ENCODE data around the gene PRB3. TPM values are rescaled to one million over a fixed set of nuclear protein-coding genes. Genes with fewer than 3 reads are reported as not detected.

The PRB3 gene
- total and polyA plus RNA-seq, 4 donors = 0.02 to 0.49 TPM; not detected in 2

DNA sequence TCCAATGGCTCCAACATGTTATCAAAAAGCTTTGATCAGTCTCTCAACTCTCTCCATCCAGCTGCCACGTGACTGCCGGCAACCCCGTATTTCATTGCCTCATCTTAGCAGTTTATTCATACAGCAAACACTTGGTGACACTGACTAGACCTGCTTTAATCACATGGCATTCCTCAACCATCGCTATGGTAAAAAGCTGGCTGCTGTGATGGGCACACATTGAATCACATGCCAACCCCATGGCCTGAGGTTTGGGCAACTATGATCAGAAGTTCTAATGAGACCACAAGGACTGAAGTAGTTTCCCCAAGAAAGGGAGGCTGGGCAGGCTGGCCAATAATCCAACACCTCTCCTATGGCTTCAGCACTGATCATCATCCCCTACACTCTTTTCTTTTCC lies 42.1 kb downstream of the PRB3 start:
- DNase-seq = no peak
- H3K4me3 ChIP-seq = no peak overlapping the region

More for the DNA sequence above, 42.1 kb downstream of the PRB3 start:
- TF ChIP-seq, protein P1, sequence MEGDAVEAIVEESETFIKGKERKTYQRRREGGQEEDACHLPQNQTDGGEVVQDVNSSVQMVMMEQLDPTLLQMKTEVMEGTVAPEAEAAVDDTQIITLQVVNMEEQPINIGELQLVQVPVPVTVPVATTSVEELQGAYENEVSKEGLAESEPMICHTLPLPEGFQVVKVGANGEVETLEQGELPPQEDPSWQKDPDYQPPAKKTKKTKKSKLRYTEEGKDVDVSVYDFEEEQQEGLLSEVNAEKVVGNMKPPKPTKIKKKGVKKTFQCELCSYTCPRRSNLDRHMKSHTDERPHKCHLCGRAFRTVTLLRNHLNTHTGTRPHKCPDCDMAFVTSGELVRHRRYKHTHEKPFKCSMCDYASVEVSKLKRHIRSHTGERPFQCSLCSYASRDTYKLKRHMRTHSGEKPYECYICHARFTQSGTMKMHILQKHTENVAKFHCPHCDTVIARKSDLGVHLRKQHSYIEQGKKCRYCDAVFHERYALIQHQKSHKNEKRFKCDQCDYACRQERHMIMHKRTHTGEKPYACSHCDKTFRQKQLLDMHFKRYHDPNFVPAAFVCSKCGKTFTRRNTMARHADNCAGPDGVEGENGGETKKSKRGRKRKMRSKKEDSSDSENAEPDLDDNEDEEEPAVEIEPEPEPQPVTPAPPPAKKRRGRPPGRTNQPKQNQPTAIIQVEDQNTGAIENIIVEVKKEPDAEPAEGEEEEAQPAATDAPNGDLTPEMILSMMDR (IDR thresholded peaks at IDR 0.05; ENCODE audit: control extremely low read depth, extremely low read depth) = no peak
- 75 to 90% methylated on average over 4 of the region's 4 CpGs for WGBS, 2 donors
- no peak for ATAC-seq (ENCODE audit: insufficient read depth, low FRiP score)
- no peak overlapping the region for H3K27ac ChIP-seq (ENCODE audit: low read depth in 1 of 2, low read length in 1 of 2)
- H3K4me1 ChIP-seq (ENCODE audit: control insufficient read depth in 5 of 5, insufficient read depth in 5 of 5, low read length in 5 of 5) = no peaks in the 10 kb centered on the region
- no peaks in the 10 kb centered on the region for H3K36me3 ChIP-seq (ENCODE audit: control insufficient read depth in 4 of 4, insufficient read depth in 4 of 4, low read length in 4 of 4)
- H3K27me3 ChIP-seq (ENCODE audit: control insufficient read depth in 3 of 3, insufficient read depth in 3 of 3, low read length in 2 of 3) = no peaks in the 10 kb centered on the region
- no peaks in the 10 kb centered on the region for H3K9me3 ChIP-seq (ENCODE audit: control insufficient read depth in 4 of 4, insufficient read depth in 3 of 4, low read length in 3 of 4)
- H3K9ac ChIP-seq (ENCODE audit: insufficient read depth in 1 of 2, low read length in 2 of 2) = no peak overlapping the region

Other genes starting within 250 kb of the PRB3 start
- gene TAS2R19, start 247.1 kb downstream of the PRB3 start, total RNA-seq = 10 to 100 TPM in 1 of 2 donors, 1 to 10 TPM in 1; 3.2 to 25.0 TPM
- gene TAS2R19, start 247.1 kb downstream of the PRB3 start, polyA plus RNA-seq = under 1 TPM; 0.13 to 0.14 TPM
- gene TAS2R31, start 238.3 kb downstream of the PRB3 start, total RNA-seq = 10 to 100 TPM in 1 of 2 donors, 1 to 10 TPM in 1; 3.2 to 20.1 TPM
- under 1 TPM; 0.14 to 0.26 TPM for gene TAS2R31, start 238.3 kb downstream of the PRB3 start, polyA plus RNA-seq
- 10 to 100 TPM in 1 of 2 donors, 1 to 10 TPM in 1; 1.6 to 11.2 TPM for gene TAS2R46, start 207.4 kb downstream of the PRB3 start, total RNA-seq
- not detected for gene TAS2R46, start 207.4 kb downstream of the PRB3 start, polyA plus RNA-seq
- 10 to 100 TPM in 1 of 2 donors, 1 to 10 TPM in 1; 1.0 to 15.1 TPM for gene TAS2R43, start 177.4 kb downstream of the PRB3 start, total RNA-seq
- not detected for gene TAS2R43, start 177.4 kb downstream of the PRB3 start, polyA plus RNA-seq
- 10 to 100 TPM in 1 of 2 donors, 1 to 10 TPM in 1; 3.5 to 40.4 TPM for gene TAS2R30, start 135.1 kb downstream of the PRB3 start, total RNA-seq
- under 1 TPM in 1 of 2 donors, not detected in 1; 0.12 TPM for gene TAS2R30, start 135.1 kb downstream of the PRB3 start, polyA plus RNA-seq
- 10 to 100 TPM in 1 of 2 donors, 1 to 10 TPM in 1; 8.2 to 10.5 TPM for gene SMIM10L1, start 98.5 kb downstream of the PRB3 start, total RNA-seq
- 10 to 100 TPM in 1 of 2 donors, 1 to 10 TPM in 1; 6.1 to 10.6 TPM for gene SMIM10L1, start 98.5 kb downstream of the PRB3 start, polyA plus RNA-seq
- gene TAS2R42, start 82.8 kb downstream of the PRB3 start, total RNA-seq = not detected
- gene TAS2R42, start 82.8 kb downstream of the PRB3 start, polyA plus RNA-seq = not detected
- gene PRB4, start 40.7 kb upstream of the PRB3 start, total RNA-seq = not detected
- under 1 TPM in 1 of 2 donors, not detected in 1; 0.16 TPM for gene PRB4, start 40.7 kb upstream of the PRB3 start, polyA plus RNA-seq
- not detected for gene PRB2, start 125.9 kb upstream of the PRB3 start, total RNA-seq
- gene PRB2, start 125.9 kb upstream of the PRB3 start, polyA plus RNA-seq = not detected

All from lung (tissue), 12 donors.